Ishikawa (cell line): Measurements from ENCODE around the gene INPP4B.

Source experiments
- EP300 ChIP-seq: IDR thresholded peaks from 2 replicates; pipeline ENCODE4 v1.6.1; 2012; ENCODE audit warnings: borderline replicate concordance
- YY1 ChIP-seq: IDR thresholded peaks from 2 replicates; pipeline ENCODE4 v1.6.1; 2012; ENCODE audit warnings: low read depth
- TF ChIP-seq, protein P1 (sequence below): IDR thresholded peaks from 2 replicates; pipeline ENCODE4 v1.6.1; 2012; ENCODE audit warnings: low read depth, mild to moderate bottlenecking

DNA sequence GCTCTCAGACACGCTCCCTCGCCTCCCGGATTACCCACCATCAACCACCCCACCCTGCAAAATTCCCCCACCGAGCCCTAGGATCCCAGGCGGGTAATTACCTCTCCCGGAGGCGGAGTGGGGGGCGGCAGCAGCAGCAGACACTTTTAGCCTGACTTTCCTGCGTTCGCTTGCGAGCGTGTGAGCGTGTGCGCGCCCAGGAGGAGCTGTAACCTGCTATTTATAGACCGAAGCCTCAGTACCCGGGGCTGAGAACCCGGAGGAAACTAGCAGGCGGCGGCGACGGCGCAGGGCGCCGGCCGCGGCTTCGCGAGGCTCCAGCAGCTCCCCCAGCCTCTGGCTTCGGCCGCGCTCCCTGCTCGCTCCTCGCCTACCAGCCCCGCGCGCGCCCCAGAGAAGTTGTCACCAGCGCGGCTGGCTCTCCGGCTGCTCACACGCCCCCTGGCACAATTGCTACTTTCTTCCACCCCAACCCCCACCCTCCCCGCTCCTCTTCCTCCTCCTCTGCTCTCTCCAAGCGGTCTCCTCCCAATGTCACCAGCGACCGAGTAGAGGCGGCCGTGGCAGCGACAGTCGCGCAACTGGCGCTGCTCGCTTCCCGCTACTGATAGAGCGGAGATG lies at the start of gene INPP4B:
- TF ChIP-seq EP300, result no peak
- TF ChIP-seq, protein P1, sequence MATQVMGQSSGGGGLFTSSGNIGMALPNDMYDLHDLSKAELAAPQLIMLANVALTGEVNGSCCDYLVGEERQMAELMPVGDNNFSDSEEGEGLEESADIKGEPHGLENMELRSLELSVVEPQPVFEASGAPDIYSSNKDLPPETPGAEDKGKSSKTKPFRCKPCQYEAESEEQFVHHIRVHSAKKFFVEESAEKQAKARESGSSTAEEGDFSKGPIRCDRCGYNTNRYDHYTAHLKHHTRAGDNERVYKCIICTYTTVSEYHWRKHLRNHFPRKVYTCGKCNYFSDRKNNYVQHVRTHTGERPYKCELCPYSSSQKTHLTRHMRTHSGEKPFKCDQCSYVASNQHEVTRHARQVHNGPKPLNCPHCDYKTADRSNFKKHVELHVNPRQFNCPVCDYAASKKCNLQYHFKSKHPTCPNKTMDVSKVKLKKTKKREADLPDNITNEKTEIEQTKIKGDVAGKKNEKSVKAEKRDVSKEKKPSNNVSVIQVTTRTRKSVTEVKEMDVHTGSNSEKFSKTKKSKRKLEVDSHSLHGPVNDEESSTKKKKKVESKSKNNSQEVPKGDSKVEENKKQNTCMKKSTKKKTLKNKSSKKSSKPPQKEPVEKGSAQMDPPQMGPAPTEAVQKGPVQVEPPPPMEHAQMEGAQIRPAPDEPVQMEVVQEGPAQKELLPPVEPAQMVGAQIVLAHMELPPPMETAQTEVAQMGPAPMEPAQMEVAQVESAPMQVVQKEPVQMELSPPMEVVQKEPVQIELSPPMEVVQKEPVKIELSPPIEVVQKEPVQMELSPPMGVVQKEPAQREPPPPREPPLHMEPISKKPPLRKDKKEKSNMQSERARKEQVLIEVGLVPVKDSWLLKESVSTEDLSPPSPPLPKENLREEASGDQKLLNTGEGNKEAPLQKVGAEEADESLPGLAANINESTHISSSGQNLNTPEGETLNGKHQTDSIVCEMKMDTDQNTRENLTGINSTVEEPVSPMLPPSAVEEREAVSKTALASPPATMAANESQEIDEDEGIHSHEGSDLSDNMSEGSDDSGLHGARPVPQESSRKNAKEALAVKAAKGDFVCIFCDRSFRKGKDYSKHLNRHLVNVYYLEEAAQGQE, result no peak
- TF ChIP-seq YY1, result no peak
